HG02642 (cell line): ENCODE results near the gene TMEM132D.

ENCODE experiments used
- ATAC-seq: cut with Tn5 transposase; IDR thresholded peaks from one replicate; pipeline ENCODE4 v1.9.1; 2021; ENCODE audit warnings: mild to moderate bottlenecking; ENCODE audit not compliant: unreplicated experiment, poor library complexity

The TMEM132D gene

DNA sequence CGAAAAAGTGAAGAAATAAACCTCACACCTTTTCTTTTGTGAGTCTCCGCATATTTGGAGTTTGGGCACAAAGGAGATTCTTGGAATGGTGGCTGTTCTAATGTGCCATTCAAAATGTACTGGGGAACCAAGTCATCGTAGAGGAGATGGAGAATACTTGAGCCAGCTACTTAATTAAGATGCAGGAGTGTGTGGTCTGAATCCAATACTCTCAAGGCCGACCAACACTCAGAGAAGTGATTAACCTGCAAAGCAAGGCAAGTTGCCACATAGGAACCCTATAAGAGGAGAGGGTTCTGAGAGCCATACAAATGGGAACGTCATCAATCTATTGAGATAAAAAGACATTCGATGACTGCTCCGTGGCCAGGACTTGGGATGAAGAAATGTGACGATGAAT, 603.8 kb downstream of the TMEM132D start:
- ATAC-seq: no peak

DNA sequence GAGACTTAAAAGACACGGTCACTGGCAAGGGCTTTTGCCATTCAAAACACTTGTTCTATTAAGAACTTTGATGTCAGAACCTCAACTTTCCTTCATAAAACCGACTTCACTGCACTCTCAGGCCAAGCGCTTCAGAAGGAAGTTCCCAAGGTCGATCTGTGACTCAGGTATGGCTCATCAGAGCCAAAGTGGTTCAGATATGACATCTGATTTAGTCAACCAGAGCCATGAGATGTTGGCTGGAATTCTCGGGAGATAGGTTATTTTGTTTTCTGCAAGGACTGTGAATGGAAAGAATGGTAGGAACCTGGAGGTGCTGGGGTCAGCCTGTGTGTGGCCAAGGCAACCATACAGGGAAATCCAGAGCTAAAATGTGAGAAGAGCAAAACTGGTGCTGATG, 604.9 kb downstream of the TMEM132D start:
- ATAC-seq: no peak

DNA sequence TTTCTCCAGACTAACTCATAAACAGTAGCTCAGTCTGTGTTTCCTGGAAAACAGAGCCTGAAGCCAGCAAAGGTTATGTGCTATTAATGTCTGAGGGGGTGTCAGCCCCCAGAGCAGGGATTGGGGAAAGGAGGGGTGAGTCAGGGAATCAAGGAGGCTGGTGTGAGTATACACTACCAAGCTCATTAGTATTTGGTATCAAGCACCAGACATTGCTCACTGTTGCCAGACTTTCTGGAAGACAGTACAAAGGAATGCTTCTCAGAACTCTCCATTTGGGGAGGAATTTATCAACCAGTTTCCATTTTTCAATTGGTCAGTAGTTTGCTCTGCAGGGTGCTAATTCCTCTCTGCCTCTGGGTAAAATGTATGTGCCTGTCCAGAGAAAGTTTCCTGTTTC, 607.2 kb downstream of the TMEM132D start:
- no peak for ATAC-seq

DNA sequence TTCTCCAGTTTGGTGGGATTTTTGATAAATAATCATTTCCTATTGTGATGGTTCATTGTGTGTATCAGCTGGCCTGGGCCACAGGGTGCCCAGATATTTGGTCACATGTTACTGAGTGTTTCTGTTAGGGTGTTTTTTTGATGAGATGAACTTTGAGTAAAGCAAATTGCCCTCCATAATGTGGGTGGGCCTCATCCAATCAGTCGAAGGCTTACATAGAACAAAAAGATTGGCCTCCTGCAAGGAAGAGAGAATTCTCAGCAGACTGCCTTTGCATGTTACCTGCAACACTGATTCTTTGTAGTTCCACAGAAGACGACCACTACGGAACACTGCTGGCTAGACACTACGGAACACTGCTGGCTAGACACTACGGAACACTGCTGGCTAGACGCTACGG, 609.0 kb downstream of the TMEM132D start:
- ATAC-seq: no peak

DNA sequence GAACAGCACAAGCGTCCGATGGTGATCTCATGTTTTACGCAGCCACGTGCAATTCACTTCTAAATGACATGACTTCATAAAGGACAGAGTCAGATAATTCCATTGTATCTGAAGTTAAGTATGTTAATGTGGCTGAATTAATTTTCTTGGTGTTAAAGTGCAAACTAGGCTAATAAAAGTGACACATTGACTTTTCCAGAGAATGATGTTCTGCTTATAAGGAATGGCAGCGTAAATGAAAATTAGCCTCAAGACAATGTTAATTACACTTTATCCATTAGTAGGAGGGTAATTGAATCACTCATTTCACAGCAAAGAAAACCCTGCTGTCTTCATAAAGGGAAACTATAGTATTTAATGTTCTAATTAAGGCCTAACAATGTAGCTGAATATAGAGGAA, 624.1 kb downstream of the TMEM132D start:
- no peak for ATAC-seq

DNA sequence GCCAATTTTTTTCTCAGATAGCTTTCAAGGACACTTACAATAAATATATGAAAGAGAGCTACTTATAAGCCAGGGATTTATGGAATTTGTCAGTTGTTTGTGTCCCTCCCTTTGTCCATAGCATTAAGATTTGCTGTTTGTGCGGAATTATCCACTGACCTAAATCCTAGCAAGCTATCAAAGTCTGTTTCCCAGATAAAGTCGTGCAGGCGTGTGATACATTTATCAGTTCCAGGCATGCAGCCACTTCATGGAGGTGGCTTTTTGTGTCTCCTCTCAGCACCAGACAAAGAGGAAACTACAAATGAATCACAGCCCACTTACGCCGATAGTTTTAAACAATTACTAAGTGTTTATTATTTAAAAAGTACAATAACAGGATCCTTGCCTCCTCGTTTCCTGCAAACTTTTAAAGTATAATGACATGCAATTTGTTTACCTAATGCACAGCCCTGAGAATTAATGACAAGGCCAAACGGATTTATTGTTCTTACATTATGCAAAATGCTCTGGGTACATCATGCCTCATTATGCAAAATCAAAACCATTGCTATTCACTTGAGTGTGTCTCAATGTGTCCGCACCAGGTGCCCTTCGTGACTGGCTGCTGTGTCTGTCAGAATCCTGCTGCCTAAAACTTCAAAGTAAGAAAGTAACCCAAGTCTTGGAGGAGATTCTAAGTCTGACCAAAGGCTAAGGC, 627.3 kb downstream of the TMEM132D start:
- ATAC-seq: no peak

DNA sequence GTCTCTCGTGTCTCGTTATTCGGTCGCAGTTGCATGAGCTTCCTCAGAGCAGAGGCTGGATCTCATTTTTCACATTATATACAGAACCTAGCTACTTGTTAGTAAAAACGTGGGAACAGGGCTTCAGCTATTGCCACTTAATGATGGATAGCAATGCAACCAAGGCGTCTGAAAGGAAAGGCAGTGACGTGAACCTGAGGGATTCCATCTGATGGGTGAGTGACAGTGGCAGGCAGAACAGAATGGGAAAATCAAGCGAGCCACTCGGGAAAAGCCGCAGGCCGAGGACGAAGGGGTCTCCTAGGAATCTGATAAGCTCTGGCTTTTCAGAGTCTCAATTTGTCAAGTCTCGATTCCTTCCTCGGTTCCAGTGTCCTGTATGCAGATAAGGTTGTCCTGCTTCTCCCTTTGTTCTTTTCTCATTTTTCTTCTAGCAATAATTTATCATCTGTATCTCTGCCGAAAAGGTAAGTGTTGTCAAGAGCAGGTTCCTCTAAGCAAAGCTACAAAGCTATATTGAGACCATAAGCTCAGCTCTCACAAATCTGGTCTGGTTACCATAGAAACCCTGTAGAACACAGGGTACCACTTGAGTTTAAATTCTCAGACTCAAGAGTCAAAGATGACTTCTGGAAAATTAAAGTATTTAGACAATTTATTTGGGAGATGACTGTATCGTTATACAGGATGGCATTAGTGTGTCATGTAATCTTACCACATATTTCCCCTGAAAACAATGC, 633.9 kb downstream of the TMEM132D start:
- ATAC-seq: no peak

DNA sequence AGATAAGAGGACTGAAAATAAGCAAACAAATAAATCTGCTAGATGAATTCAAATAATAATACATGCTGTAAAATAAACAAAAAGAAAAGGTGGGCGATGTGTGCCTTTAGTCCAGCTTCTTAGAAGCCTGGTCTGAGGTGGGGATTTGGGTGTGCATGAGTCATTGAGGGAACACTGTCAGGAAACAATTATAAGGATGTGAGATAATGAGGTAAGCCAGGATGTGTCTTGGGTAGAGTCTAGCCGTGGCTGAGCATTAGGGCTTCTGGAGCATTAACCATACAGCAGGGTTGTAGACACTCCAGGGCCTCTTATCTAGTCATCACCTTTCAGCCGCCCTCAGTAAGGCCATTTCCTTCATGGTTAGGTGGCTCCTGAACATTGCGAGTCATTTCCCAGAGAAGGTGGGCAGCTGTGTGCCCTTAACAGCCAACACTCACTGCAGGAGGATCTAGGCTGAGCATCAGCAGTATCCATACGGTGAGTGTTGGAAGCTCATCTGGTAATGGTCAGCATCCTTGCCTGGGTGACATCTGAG, 645.0 kb downstream of the TMEM132D start:
- ATAC-seq: no peak

DNA sequence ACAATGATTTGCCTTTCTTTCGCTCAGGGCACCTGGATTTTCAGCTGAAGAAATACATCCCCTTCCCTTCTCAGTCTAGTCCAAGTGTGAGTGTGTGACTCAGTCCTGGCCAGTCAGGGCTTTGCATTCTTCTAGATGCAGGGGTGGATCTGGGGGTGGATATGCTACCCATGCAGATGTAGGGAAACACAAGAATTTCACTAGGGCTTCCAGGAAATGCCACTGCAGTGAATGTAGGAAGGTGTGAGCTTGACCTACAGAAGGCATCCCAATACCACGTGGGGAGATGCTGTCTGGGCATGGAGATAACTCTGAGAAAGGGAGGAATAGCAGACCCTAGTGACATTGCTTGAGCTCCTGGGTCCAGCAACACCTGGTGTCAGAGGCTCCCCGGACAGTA, 646.3 kb downstream of the TMEM132D start:
- no peak for ATAC-seq

DNA sequence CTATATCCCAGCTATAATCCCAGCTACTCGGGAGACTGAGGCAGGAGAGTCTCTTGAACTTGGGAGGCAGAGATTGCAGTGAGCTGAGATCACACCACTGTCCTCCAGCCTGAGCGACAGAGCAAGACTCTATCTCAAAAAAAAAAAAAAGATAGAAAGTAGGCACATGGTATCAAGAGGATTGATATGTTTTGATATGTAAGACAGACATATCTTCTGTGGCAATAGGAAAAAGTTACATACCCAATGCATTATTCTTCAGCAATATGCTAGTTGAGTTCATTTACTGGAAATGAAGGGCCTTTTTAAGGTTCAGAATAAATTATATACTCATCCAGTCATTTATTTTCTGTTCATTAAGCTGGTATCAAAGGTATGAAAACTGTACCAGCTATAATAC, 657.2 kb downstream of the TMEM132D start:
- no peak for ATAC-seq

DNA sequence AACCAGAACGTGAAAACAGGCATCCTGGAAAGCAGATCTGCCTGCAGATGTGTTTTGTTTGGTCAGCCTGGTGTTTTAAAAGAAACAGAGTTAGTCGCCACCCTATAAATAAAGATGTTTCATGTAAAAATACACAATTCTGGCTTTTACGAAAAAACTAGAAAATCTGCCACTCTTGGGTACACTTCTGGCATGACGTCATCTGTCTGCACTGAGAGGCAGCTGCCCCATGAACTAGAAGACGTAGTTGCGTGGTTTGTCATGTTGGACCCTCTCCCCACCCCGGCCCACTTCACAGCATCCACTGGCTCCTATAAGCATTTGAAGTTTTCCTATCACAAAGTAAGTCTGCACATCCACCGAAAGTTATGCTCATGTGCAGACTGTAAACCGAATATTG, 658.1 kb downstream of the TMEM132D start:
- no peak for ATAC-seq

DNA sequence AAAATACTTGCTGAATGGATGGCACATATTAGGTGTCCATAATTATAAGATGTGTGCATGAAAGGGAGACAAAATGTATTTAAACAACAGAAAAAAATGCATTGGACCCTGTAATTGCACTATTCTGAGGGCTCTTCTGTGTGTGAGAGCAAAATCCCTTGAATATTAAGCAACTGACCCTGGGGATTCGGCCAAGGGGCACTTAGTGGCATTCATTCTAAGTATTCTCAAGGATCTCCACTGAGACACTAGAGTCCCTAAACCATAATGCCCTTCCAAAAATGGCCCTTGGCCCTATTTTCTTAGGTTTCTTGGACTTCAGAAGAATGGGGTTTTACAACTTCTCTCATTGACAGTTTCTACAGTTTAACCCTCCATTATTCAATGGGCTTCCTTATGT, 662.0 kb downstream of the TMEM132D start:
- no peak for ATAC-seq

DNA sequence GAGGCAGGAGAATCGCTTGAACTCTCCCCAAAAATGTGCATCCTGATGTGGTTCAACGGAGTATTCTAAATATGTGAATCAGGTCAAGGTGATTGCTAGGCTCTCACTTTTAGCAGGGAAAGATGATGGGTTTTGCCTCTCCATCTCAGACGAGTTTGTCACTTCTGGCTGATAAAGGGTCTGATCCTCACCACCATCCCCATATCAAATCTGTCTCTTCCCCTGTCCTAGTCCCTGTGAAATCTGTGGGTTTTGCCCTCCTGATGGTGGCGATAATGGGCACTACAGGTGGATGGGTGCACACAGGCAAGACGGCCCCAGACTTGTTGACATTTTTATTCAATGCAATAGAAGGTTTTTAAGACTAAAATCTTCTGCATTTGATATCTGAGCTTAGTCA, 665.9 kb downstream of the TMEM132D start:
- no peak for ATAC-seq

DNA sequence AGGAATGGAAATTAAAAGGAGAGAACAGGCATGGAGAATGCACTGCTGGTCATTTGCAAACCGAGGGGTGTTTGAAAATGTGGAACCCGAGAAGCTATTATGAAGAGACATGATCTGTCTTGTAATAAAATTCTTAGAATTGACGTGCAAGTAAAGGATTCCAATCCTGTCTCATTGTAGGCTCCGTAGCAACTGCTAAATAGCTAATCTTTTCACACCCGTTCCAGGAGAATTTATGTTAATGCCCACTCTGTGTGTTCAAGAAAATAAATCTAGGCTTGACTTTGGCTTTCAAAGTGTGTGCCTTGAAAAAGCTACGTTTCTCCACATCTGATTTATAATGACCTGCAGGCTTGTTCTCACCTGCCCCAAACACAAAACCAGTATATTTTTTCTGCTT, 669.6 kb downstream of the TMEM132D start:
- no peak for ATAC-seq

DNA sequence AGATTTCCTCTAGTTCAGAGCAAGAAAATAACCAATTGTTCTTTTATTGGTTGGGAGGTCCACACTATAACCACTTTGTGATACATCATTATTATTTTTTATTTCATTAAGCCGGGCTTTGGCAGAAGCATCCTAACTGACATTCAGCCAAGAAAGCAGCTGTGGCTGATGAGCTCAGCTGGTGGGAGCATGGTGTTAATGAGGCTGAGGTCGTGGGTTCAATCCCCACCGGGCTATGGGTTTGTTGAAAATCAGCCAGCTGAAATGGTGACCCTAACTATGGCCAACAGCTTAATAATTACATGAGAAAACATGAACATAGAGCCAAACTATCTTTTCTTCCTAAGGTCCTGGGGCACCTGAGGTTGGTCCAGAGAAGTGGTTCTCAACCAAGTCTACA, 672.3 kb downstream of the TMEM132D start:
- ATAC-seq: no peak

DNA sequence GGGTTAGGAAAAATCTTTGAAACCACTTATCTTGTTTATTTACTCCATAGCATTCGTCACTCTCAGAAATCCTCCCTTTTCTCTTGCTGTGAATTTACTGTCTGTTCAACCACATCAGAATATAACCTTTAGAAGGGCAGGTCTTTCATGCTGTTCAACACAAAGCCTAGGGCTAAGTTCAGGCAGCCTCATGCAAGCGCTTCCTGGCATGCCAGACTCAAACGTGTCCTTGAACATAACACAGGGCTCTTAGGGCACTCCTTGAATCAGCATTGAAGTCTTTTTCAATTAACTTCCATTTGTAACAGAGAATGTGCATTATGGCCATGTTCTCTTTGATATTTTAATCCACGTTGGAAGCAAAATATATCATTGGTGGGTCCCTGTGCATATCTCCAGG, 672.8 kb downstream of the TMEM132D start:
- ATAC-seq: no peak

DNA sequence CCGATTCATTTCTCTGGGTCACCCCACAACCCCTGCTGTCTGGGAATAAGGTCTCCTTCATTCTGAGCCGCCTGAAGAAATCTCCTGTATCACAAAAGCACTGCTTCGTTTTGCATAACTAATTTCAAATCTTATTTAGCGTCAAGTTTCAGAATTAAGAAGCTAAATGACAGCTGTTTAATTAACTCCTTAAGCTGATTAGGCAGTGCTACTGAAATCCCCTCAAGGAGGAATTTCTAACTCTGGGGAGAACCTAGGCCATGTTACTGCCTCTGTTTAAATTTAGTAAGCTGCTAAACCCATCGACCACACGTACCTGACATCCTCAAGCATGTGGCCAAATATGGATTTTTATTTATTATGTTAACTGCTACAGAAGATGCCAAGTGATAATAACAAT, 677.0 kb downstream of the TMEM132D start:
- no peak for ATAC-seq

DNA sequence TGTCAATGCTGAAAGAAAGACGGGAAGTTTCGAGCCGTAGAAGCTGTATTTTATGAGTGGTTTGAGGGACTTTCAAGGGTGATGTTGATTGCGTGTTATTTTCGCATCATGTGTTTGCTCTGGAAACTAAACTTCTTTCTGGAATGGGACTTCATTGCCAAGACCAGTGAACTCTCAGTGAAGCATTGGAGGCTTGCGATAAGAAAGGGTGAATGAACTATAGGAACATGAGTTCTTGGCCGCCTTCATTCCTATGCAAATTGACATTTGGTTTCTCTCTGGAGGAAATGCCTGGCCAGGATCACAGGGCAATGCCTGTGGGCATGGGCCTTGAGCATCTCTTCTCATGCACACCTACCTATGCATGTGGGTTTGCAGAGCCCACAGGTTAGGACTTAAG, 677.8 kb downstream of the TMEM132D start:
- no peak for ATAC-seq

DNA sequence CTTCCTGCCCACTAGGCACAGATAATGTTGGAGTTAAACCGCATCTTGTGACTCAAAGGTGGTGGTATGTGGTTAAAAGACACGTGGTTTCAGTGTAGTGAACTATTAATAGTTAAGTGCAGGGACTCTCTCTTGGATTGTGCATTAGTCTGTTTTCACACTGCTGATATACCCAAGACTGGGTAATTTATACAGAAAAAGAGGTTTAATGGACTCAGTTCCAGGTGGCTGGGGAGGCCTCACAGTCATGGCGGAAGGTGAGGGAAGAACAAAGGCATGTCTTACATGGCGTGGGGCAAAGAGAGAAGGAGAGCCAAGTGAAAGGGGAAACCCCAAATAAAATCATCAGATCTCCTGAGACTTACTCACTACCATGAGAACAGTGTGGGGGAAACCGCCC, 688.3 kb downstream of the TMEM132D start:
- ATAC-seq: no peak

DNA sequence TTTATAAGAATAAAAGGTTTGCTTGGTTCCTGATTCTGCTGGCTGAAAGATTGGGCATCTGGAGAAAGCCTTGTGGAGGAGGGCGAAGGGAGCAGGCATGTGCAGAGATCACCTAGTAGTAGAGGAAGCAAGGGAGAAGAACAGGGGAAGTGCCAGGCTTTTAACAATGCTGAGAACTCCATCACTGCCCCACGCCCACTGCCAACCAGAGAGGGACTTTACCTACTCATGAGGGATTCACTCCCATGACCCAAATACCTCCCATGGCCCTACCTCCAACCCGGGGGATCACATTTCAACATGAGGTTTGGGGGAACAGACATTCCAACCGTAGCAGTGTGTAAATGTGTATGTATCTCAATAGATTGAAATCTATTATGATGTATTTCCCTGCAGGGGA, 690.3 kb downstream of the TMEM132D start:
- no peak for ATAC-seq

DNA sequence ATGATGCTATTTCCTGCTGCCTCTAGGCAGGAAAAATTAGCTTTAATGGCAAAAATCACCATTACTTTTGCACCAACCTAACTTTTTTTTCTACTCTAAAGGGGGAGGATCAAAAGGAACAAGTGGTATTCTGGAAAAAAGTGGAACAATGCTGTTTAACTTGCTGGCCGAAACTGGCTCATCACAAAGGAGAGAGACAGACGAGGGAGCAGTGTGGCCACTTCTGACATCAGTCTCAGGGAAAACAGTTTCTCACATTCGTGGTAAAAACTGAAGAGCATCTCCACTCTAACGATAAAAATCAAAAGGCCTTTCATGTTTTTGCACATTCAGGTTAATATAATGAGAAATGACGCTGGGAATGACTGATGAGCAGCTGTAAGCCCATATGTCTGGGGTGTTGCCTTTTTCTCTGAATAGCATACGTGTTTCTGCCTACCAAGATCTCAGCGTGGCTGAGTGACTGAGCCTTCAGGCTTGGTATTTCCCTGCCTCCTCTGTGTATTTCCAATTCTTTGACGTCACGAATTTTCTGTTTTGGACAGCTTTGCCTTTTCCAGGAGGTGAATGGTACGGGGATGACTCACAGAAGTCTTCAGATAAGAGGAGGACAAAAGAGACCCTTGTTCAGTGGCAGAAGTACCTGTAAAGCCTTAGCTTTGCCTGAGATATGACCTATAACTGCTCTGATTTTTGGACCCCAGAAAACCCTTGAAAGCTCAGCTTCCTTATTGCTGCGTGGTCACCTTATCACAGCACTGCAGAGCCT, 691.8 kb downstream of the TMEM132D start:
- no peak for ATAC-seq
